Measurements from ENCODE around the gene ENGASE.
"Not testable (repeated sequence)": the region's sequence is repeated elsewhere in the genome, so short reads cannot be mapped to it uniquely, and the experiment has no call there.

Gene ENGASE

GRCh38 chr17:79052131-79052530 is 22.5 kb upstream of the ENGASE start:
- DNase-seq (ENCODE audit: low read depth in 4 of 4, low spot score in 1 of 4), result no peak

DNA sequence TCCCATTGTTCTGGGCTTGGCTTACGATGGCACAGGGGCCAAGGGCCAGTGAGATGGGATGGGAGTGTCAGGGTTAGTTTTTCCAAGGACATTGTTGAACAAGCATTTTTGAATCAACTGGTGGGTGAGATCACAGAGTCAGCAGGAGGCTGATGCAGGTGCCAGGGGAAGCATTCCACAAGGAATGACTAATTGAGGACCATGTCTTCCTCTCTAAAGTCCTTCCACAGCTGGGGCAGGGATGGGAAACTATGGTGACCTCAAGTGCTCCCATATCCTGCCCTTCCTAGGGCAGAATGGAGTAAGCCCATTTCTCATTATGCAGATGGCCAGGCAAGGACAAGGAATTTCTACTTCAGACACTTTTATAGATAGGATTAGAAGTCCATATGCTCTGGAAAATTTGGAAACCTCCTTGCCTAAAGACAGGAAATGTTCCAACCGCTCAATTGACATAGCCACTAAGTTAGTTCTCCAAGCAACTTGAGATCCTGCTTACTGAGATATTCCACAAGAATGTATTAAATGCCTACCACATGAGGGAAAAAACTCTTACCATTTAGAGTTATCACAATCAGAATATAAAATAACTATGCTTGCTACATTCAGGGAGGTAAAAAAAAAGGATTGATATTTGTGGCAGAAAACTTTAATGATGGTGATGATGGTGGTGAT is 21.2 kb upstream of the ENGASE start:
- no peak for DNase-seq (ENCODE audit: low read depth in 4 of 4, low spot score in 1 of 4)

GRCh38 chr17:79054200-79054960 is 20.2 kb upstream of the ENGASE start:
- DNase-seq (ENCODE audit: low read depth in 4 of 4, low spot score in 1 of 4), result no peak

- DNase-seq (ENCODE audit: low read depth in 4 of 4, low spot score in 1 of 4), result no peak
These were observed 19.4 kb upstream of the ENGASE start for GRCh38 chr17:79055197-79055596.

GRCh38 chr17:79057737-79058385 is 16.8 kb upstream of the ENGASE start:
- no peak for DNase-seq (ENCODE audit: low read depth in 4 of 4, low spot score in 1 of 4)

- DNase-seq (ENCODE audit: low read depth in 4 of 4, low spot score in 1 of 4), result no peak
These were observed 11.9 kb upstream of the ENGASE start for GRCh38 chr17:79062691-79063090.

DNA sequence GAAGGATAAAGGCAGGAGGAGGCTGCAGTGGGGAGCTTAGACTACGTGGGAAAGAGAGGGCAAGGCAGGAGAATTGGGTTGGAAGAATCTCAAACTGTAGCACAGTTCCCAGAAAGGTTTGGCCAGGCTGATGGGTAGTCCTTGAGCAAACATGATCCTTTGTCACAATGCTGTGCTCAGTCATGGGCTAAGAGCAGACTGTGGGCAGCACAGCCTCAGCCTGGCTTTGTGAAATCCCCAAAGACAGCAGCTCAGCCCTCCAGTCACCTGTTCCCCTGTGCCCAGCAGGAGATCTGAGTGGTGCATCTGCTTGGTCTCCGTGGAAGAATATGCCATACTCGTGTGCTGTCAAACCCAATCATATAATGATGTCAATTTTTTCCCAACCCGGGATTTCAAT is 10.6 kb upstream of the ENGASE start:
- no peak for DNase-seq (ENCODE audit: low read depth in 4 of 4, low spot score in 1 of 4)

DNA sequence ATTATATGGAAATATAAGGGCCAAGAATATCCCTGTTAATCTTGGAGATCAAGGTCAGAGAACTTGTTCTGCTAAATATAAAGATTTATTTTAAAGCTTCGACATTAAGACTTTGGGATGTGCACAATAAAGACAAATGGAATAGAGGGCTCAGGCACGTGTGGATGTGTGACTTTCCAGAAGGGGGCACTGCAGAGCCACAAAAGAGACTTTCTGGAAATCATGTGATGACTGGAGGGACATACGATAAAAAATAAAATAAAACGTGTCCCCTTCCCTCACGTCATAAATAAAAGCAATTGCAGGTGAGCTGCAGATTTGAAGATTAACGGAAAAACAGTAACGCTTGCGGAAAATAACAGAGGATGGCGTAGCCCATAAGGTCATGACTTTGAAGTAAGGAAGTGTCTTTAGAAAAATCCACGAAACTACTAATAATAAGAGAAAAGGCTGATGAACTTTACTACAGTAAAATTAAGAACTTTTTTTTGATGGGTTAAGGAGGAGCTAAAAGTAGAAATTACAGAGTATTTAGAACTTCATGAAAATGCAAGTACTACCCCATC is 9.4 kb upstream of the ENGASE start:
- DNase-seq (ENCODE audit: low read depth in 4 of 4, low spot score in 1 of 4), result peak in 3 of 4 experiments; percentile 27 to 44 (median 28)

- no peak for DNase-seq (ENCODE audit: low read depth in 4 of 4, low spot score in 1 of 4)
These were observed 7.7 kb upstream of the ENGASE start for GRCh38 chr17:79066963-79067362.

GRCh38 chr17:79070266-79070880 is 4.3 kb upstream of the ENGASE start:
- no peak for DNase-seq (ENCODE audit: low read depth in 4 of 4, low spot score in 1 of 4)

GRCh38 chr17:79071161-79071740 is 3.4 kb upstream of the ENGASE start:
- no peak for DNase-seq (ENCODE audit: low read depth in 4 of 4, low spot score in 1 of 4)

- DNase-seq (ENCODE audit: low read depth in 4 of 4, low spot score in 1 of 4), result no peak
These were observed 2.1 kb upstream of the ENGASE start for GRCh38 chr17:79072544-79072943.

- no peak for DNase-seq (ENCODE audit: low read depth in 4 of 4, low spot score in 1 of 4)
These were observed 1.5 kb upstream of the ENGASE start for GRCh38 chr17:79073016-79073705.

- no peak for DNase-seq (ENCODE audit: low read depth in 4 of 4, low spot score in 1 of 4)
These were observed 927 bp upstream of the ENGASE start for GRCh38 chr17:79073706-79074088.

DNA sequence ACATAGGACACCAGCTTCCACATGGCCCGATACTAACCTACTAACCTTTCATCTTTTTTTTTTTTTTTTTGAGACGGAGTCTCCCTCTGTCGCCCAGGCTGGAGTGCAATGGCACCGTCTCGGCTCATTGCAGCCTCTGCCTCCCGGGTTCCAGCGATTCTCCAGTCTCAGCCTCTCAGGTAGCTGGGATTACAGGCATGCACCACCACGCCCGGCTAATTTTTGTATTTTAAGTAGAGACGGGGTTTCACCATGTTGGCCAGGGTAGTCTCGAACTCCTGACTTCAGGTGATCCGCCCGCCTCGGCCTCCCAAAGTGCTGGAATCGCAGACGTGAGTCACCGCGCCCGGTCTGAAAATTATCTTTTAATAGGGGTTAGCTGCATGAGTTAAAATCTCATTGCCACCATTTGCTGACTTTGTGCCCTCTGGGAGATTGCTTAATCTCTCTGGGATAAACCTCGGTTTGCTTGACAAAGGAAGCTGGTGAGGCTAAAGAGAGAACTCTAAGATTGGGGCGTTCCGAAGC is 439 bp upstream of the ENGASE start:
- not testable (repeated sequence) for DNase-seq (ENCODE audit: low read depth in 4 of 4, low spot score in 1 of 4)

DNA sequence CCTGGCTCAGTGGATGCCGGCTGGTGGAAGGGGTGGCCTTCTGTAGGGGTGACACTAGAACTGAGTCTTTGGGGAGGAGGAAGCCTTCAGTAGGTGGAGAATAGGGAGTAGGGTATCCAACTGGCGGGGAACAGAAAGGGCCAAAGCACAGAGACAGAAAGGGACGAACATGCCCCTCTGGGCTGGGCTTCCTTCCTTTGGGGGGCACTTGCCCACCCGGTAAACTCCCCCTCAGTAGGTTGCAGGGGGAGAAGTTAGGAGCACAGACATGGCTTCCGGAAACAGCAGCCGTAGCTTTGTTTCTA is 774 bp downstream of the ENGASE start:
- no peak for DNase-seq (ENCODE audit: low read depth in 4 of 4, low spot score in 1 of 4)

GRCh38 chr17:79075861-79076406 is 1.3 kb downstream of the ENGASE start:
- DNase-seq (ENCODE audit: low read depth in 4 of 4, low spot score in 1 of 4), result no peak

- no peak for DNase-seq (ENCODE audit: low read depth in 4 of 4, low spot score in 1 of 4)
These were observed 3.0 kb downstream of the ENGASE start for GRCh38 chr17:79077587-79077986.

DNA sequence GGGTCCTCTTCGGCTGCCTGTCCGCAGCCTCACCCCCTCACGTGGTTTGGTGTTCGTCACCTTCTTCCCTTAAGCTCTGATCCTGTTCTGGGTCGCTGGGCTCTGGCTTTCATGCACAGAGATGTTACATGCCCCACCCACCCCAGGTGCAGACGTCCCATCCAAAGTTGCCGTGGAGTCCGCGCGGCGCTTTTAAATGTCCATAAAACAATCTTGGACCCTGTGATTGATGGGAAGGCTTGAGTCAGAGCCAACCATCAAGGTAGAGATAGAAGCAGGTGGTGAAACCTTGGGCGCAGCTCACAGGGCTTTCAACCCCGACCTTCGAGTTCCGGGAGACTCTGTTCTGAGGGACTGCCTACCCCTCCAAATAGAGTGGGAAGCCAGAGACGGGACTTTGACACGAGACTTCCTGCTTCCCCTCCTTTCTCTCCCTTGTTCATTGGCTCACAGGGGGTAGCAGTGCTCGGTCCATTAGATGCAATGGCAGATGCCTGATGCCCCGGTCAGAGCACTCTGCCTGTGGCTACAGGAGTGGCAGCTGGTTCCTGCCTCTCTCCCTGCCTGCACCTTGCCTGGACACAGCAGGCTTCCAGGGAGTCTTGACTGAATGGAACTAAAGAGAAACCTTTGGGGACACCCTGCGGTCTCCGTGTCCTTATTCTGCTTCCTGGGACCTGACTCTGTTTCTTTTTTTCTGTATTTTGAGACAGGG is 4.0 kb downstream of the ENGASE start:
- no peak for DNase-seq (ENCODE audit: low read depth in 4 of 4, low spot score in 1 of 4)

All from stimulated activated CD4-positive, alpha-beta T cell treated with anti-CD3 and anti-CD28 coated beads, Interleukin-1b, Interleukin-23, amount 100 ng/mL, for 24 hours (primary cell).